GM04503 (cell line): ENCODE data around the gene ERICH4.
"Not testable (repeated sequence)": the region's sequence is repeated elsewhere in the genome, so short reads cannot be mapped to it uniquely, and the experiment has no call there.

Experiments used
- DNase-seq: peaks from one replicate; pipeline ENCODE4 v3.0.0-alpha.2; 2012; ENCODE audit warnings: low read depth

Gene ERICH4

GRCh38 chr19:41414461-41414860, 28.5 kb upstream of the ERICH4 start:
- DNase-seq = no peak

GRCh38 chr19:41415154-41415571, 27.8 kb upstream of the ERICH4 start:
- no peak for DNase-seq

DNA sequence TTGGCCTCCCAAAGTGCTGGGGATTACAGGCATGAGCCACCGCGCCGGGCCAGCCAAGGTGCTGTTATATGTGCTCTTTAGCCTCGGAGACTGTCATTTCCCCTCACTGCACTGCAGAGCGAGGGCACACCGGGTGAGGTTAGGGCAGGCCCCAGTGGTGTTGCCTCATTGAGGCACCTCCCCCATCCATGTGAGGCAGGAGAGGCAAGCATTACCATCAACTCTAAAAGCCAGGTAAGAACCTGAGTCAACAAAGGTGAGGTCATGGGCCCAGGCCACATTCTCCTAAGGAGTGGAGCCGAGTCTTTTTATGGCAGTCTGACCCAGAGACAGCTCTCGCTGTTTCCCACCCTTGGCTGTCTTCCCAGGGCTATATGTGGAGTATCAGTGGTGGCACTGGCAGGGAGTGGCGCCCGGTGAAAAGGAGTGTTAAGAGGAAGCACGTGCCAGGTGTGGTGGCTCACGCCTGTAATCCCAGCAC, 26.7 kb upstream of the ERICH4 start:
- no peak for DNase-seq

- no peak for DNase-seq
These were observed 22.7 kb upstream of the ERICH4 start for GRCh38 chr19:41420101-41420880.

GRCh38 chr19:41421314-41421713, 21.6 kb upstream of the ERICH4 start:
- DNase-seq = no peak

DNA sequence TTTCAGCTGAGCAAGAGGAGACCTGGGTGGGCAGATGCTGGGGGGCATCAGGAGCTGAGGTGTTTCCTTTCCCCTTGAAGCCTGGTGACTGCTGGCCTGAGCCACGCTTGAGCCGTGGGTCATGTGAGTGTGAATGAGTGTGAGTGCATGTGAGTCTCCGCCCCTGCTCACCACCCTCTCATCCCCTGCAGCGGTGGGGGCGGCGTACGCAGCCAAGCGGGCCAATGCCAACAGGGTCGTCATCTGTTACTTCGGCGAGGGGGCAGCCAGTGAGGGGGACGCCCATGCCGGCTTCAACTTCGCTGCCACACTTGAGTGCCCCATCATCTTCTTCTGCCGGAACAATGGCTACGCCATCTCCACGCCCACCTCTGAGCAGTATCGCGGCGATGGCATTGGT, 21.0 kb upstream of the ERICH4 start:
- DNase-seq = no peak

- no peak for DNase-seq
These were observed 20.5 kb upstream of the ERICH4 start for GRCh38 chr19:41422456-41422855.

DNA sequence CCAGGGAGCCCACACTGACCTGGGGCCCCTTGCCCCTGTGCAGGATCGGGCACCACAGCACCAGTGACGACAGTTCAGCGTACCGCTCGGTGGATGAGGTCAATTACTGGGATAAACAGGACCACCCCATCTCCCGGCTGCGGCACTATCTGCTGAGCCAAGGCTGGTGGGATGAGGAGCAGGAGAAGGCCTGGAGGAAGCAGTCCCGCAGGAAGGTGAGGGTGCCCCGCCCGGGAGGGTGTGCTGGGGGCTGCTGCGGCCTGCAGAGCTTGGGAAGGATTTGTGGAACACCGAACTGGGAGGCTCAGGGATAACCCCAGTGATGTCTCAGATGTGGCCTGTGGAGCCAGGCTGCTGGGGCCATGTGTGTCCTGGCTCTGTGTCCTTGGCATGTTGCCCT, 20.0 kb upstream of the ERICH4 start:
- no peak for DNase-seq

- no peak for DNase-seq
These were observed 18.4 kb upstream of the ERICH4 start for GRCh38 chr19:41424335-41425173.

- no peak for DNase-seq
These were observed 17.5 kb upstream of the ERICH4 start for GRCh38 chr19:41425174-41426115.

DNA sequence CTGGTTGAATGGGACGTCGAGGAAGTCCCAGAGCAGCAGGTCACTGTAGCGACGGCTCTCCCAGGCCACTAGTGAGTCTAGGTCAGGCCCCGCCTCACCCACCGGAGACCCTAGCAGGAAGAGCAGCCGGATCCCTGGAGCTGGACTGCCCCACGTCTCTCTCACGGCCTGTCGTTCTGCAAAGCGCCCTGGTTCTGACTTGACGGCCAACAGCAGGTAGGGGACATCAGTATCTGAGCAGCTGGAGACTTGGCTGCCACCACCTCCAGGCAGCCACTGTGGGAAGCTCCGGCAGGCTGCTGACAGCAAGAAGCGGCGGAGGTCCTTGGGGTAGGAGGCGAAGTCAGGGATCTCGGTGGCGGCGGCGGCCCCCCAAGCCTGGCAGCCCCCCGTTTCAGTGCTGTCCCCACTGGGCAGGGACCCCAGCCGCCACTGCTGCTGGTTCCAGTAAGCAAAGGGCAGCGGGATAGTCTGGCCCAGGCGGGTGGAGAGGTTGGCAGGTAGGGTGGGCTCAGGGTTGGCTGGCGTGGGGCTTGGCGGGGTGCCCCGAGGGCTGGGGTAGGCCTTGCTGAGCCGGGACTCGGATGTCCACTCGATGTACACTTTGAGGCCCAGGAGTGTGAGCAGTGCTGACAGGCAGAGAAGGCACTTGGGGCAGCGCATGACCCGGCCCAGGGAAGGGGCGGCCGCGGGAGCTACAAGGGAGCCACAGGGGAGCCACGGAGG, 16.7 kb upstream of the ERICH4 start:
- DNase-seq = no peak

DNA sequence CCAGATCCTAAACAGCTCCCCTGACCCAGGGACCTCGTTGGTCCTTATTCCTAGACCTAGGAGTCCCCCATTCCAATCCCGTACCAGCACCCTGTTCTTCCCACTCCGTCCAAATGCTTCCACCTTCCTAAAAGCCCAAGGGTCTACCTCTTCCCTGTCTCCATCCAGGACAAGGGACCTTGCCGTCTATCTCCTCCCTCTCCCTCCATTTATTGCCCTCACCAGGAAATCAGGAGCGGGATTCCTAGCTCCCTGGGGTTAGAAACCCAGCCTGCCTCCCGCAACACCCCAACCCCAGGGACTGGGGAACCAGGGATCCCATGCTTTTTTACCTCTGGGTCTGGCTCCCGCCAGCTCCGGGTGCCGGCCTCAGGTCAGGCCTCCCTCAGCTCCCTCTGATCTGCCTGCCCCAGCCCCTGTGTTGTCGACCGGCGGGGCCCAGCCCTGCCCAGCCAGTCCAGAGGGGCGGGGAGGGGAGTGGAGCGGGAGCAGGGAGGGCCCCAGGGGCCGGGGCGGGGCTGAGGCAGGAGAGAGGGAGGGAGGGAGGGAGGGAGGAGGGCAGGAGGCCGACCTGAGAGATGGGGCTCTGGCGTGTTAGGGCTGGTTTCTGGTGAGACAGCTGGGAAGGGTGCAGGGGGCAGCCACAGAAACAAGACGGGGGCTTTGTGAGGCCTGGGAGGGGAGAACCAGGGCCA, 15.9 kb upstream of the ERICH4 start, which contains the start of gene B3GNT8:
B3GNT8 (minus strand) TSS at position 423 of the 695 bp plus-strand sequence. CDS start 596 bp downstream, outside the sequence.
- no peak for DNase-seq

DNA sequence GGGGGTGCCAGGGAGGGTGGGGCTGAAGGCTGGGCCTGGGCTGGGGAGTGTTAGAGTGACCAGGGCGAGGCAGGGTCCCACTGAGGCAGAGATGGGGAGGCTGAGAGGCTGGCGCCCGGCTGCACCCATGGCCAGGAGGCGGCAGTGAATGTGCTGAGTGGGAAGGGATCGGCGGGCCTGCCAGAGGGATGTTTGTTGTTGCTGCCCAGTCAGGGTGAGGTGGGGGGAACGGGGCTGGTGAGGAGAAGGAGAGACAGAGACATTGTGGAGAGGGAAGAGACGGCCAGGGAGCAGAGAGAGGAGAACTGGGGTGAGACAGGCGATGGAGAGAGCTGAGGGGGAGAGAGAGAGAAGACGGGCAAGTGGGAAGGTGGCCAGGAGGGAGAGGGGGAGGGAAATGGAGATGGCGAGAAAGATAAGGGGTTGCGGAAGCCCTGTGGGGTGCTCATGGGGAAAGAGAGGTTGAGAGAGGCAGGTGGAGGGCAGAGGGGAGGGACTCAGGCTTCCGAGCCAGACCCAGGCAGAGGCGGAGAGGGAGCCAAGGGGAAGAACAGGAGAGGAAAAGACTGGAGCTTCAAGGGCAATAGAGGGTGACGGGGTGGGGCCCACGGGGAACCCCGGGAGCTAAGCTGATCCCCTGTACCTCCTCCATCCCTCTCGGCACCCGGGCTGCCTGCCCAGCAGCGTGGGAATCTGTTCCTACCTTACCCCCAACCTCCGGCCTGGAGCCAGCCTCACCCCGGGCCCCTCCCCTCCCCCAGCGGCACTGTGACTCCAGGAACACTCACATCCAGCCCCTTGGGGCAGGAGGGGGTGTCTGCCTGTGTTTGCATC, 15.1 kb upstream of the ERICH4 start:
- DNase-seq = no peak

GRCh38 chr19:41428481-41428859, 14.5 kb upstream of the ERICH4 start:
- no peak for DNase-seq

DNA sequence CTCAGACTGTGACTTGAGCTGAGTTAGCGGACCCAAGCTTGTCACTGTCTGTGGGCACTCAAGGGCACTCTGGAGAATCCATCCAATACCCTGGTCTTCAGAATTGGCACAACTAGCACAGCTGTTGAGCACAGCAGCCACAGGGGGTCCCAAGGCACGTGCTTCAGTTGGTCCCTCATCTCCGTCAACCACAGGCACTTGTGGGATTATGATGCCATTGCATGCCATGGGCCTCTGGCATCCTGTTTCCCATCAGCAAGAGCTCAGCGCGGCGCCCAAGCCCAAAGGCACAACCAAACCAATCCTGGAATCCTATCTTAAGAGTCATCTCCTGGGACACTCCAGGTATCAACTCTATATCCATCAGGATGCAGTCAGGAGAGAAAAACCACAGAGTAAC, 12.0 kb upstream of the ERICH4 start:
- DNase-seq = no peak

DNA sequence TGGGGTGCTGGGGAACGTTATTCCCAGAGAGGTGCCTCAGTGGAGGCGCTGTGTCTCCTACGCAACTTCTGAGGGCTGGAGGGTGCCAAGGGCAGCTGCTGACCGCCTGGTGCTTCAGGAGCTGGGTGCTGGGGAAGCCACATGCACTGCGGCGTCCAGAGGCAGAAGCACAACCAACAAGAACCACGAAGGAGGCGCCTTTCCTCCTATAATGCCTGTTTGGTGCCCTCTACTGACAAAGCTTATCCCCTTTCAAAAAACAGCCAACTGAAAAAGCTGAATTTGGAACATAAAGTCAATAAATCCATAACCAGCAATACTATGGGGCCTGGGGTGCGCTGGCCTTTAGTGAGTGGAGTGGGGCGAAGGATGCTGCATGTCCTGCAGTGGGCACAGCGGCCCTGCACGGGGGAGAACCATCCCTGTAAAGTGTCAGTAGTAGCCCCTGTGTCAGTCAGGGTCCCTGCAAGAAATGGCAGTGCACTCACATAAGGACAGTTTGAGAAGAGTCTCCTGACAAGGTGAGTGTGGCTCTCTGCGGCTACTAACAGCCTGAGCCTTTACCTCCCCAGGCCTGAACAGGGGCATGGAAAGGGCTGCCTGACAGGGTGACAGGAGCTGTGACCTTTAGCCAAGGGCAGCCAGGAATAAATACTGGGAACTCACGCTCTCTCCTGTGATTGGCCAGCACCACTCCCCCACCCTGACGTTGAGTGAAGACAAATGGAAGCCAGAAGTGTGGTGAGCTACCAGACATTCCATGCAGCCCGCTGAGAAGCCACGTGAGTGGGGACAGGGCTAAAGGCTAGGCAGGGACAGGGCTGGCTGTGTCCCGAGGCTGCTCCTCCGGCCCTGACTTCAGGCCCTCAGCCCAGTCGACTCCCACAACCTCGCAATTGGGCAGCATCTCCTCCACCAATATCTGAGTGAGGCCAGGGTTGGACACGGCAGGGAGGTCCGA, 11.2 kb upstream of the ERICH4 start:
- no peak for DNase-seq

- no peak for DNase-seq
These were observed 9.8 kb upstream of the ERICH4 start for GRCh38 chr19:41433171-41433570.

DNA sequence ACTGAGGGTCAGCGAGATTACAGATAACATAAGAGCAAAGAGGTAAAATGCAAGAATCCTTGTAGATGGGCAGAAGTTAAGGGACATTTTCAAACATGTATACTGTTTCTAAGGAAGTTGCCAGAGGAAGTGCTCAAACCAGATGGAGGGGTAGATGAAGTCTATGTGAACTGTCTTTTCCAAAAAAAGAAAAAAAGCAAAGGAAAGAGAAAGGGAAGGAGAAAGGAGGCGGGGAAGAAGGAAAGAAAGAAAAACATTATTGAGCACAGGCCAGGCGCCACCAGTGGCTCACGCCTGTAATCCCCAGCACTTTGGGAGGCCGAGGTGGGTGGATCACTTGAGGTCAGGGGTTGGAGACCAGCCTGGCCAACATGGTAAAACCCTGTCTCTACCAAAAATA, 8.5 kb upstream of the ERICH4 start:
- DNase-seq = no peak

DNA sequence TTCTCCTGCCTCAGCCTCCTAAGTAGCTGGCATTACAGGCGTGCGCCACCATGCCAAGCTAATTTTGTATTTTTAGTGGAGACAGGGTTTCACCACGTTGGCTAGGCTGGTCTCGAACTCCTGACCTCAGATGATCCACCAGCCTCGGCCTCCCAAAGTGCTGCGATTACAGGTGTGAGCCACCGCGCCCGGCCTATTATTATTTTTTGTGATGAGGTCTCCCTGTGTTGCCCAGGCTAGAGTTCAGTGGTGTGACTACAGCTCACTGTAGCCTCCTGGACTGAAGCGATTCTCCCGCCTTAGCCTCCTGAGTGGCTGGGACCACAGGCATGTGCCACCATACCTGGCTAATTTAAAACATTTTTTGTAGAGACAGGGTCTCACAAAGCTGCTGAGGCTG, 7.6 kb upstream of the ERICH4 start:
- DNase-seq = not testable (repeated sequence)
